IMR-90 (cell line): ENCODE data around the gene CLEC3A. TPM values are rescaled to one million over a fixed set of nuclear protein-coding genes. Genes with fewer than 3 reads are reported as not detected.

Experiments
- ATAC-seq: fragments of 200-7000 bp; cut with Tn5 transposase; 2 replicates; pipeline ENCODE4 v1.9.1; 2020; ENCODE audit warnings: low read depth, mild to moderate bottlenecking, moderate library complexity
- BruUV-seq: library from RNA; stranded (reverse); fragments of 400-500 nt; replicated peaks from 2 replicates; lab custom pipeline; 2021; lab: Mats Ljungman, UMichigan
- CTCF ChIA-PET: fragments of 300-600 bp; formaldehyde crosslinking; extraction: SDS; loops from one replicate; lab custom pipeline; 2021; ENCODE audit warnings: antibody characterized with exemption; lab: Yijun Ruan, JAX
- POLR2A ChIA-PET: fragments of 300-600 bp; sonication (Branson Sonifier 250); formaldehyde crosslinking; loops from one replicate; lab custom pipeline; 2022; ENCODE audit warnings: antibody characterized with exemption; ENCODE audit not compliant: unreplicated experiment; lab: Charles Lee
- DNase-seq: peaks from one replicate; pipeline ENCODE4 v3.0.0; 2013
- H2AFZ ChIP-seq: replicated peaks from 2 replicates; pipeline ENCODE3; 2013; ENCODE audit warnings: low read length, mild to moderate bottlenecking; ENCODE audit not compliant: poor library complexity
- H2AK5ac ChIP-seq: 2 replicates; pipeline ENCODE4 v1.6.1; 2013; ENCODE audit warnings: low read depth, low read length, inconsistent platforms
- H2AK9ac ChIP-seq: replicated peaks from 2 replicates; pipeline ENCODE3; 2013; ENCODE audit warnings: mild to moderate bottlenecking, low read depth, low read length, moderate library complexity; ENCODE audit not compliant: poor library complexity
- H2BK120ac ChIP-seq: 2 replicates; pipeline ENCODE4 v1.6.1; 2013; ENCODE audit warnings: low read depth, low read length, inconsistent platforms
- H2BK15ac ChIP-seq: 3 replicates; pipeline ENCODE4 v1.6.1; 2013; ENCODE audit warnings: low read depth, low read length, inconsistent platforms
- H2BK20ac ChIP-seq: 2 replicates; pipeline ENCODE4 v1.6.1; 2013; ENCODE audit warnings: low read depth, mild to moderate bottlenecking, inconsistent platforms, low read length, moderate library complexity
- H2BK5ac ChIP-seq: 2 replicates; pipeline ENCODE4 v1.6.1; 2013; ENCODE audit warnings: mild to moderate bottlenecking, low read depth, low read length, inconsistent platforms; ENCODE audit not compliant: poor library complexity, severe bottlenecking
- H3K14ac ChIP-seq: replicated peaks from 2 replicates; pipeline ENCODE4 v1.6.1; 2013; ENCODE audit warnings: low read depth, low read length, inconsistent platforms
- H3K18ac ChIP-seq: 2 replicates; pipeline ENCODE4 v1.6.1; 2013; ENCODE audit warnings: low read depth, low read length, control low read depth
- H3K23ac ChIP-seq: 2 replicates; pipeline ENCODE4 v1.6.1; 2013; ENCODE audit warnings: low read depth, low read length, inconsistent platforms
- H3K27ac ChIP-seq: 2 replicates; pipeline ENCODE4 v1.5.1; 2013; ENCODE audit warnings: mild to moderate bottlenecking, control low read depth, low read length; ENCODE audit not compliant: insufficient read depth
- H3K27me3 ChIP-seq: 2 replicates; pipeline ENCODE4 v1.6.1; 2013; ENCODE audit warnings: low read length; ENCODE audit not compliant: control insufficient read depth, insufficient read depth
- H3K36me3 ChIP-seq: 2 replicates; pipeline ENCODE4 v1.6.1; 2013; ENCODE audit warnings: low read length, mixed read lengths; ENCODE audit not compliant: control insufficient read depth, insufficient read depth
- H3K4ac ChIP-seq: 2 replicates; pipeline ENCODE4 v1.6.1; 2013; ENCODE audit warnings: low read depth, low read length, inconsistent platforms
- H3K4me1 ChIP-seq: 2 replicates; pipeline ENCODE4 v1.6.1; 2013; ENCODE audit warnings: low read length, mixed read lengths; ENCODE audit not compliant: control insufficient read depth, insufficient read depth
- H3K4me2 ChIP-seq: 2 replicates; pipeline ENCODE4 v1.6.1; 2013; ENCODE audit warnings: low read depth, mild to moderate bottlenecking, control low read depth, low read length, moderate library complexity
- H3K4me3 ChIP-seq: 2 replicates; pipeline ENCODE4 v1.5.1; 2013; ENCODE audit warnings: low read depth, mild to moderate bottlenecking, control low read depth, low read length, moderate library complexity; ENCODE audit not compliant: insufficient read depth
- H3K56ac ChIP-seq: 2 replicates; pipeline ENCODE4 v1.6.1; 2013; ENCODE audit warnings: low read length, inconsistent platforms; ENCODE audit not compliant: insufficient read depth; ENCODE audit errors: extremely low read depth
- H3K79me1 ChIP-seq, 2 experiments: 2 replicates each; pipeline ENCODE4 v1.6.1; 2013; ENCODE audit warnings: low read length in 2 of 2, inconsistent platforms in 1 of 2, low read depth in 1 of 2
- H3K9ac ChIP-seq: 2 replicates; pipeline ENCODE4 v1.6.1; 2013; ENCODE audit warnings: low read depth, low read length, control low read depth
- H3K9me1 ChIP-seq: 2 replicates; pipeline ENCODE4 v1.6.1; 2013; ENCODE audit warnings: low read length, inconsistent platforms; ENCODE audit not compliant: insufficient read depth
- H3K9me3 ChIP-seq: 2 replicates; pipeline ENCODE4 v1.6.1; 2013; ENCODE audit warnings: low read length; ENCODE audit not compliant: control insufficient read depth, insufficient read depth
- H4K20me1 ChIP-seq: 2 replicates; pipeline ENCODE4 v1.6.1; 2013; ENCODE audit warnings: low read length, inconsistent platforms; ENCODE audit not compliant: insufficient read depth
- H4K5ac ChIP-seq: 2 replicates; pipeline ENCODE4 v1.6.1; 2013; ENCODE audit warnings: mild to moderate bottlenecking, low read depth, low read length, control low read depth
- H4K8ac ChIP-seq, 2 experiments: 2 replicates each; pipeline ENCODE4 v1.6.1; 2013; ENCODE audit warnings: low read depth in 2 of 2, low read length in 2 of 2, control low read depth in 1 of 2, inconsistent platforms in 1 of 2
- H4K91ac ChIP-seq: 2 replicates; pipeline ENCODE4 v1.6.1; 2013; ENCODE audit warnings: low read depth, low read length, inconsistent platforms; ENCODE audit not compliant: insufficient read depth
- MAZ ChIP-seq: IDR thresholded peaks from 2 replicates; pipeline ENCODE4 v1.6.1; 2012; ENCODE audit warnings: low read depth, mild to moderate bottlenecking, low read length, improper control_type of control experiment, moderate library complexity, borderline replicate concordance
- MXI1 ChIP-seq: IDR thresholded peaks from 2 replicates; pipeline ENCODE4 v1.6.1; 2012; ENCODE audit warnings: low read depth, mild to moderate bottlenecking, low read length, moderate library complexity, borderline replicate concordance
- RAD21 ChIP-seq: IDR thresholded peaks from 2 replicates; pipeline ENCODE4 v1.6.1; 2012; ENCODE audit warnings: low read length, improper control_type of control experiment
- WGBS, 2 experiments: methylation state at CpG; one replicate each; pipeline versions ENCODE4 v1.1.5 to v1.1.7; 2013; ENCODE audit warnings: missing lambda C conversion rate in 2 of 2; ENCODE audit not compliant: insufficient read length in 1 of 2; ENCODE audit errors: extremely low coverage in 2 of 2; 5-methylcytosine and 5-hydroxymethylcytosine counted together
- dilution Hi-C: fragments of 300-500 bp; cut with HindIII; formaldehyde crosslinking; loops from one replicate; pipeline ENCODE4 v1.14.3; 2018; ENCODE audit warnings: low sequenced_read_pairs; ENCODE audit not compliant: unreplicated experiment
- in situ Hi-C: fragments of 300-500 bp; cut with MboI; formaldehyde crosslinking; loops from 3 replicates; pipeline ENCODE4 v1.14.3; 2019; ENCODE audit warnings: low sequenced_read_pairs, inconsistent platforms, mixed read lengths
- intact Hi-C: fragments of 100-400 bp; cut with micrococcal nuclease; formaldehyde crosslinking; loops from 2 replicates; pipeline ENCODE4 v1.10.0; 2022
- polyA plus RNA-seq, 3 experiments: library from polyadenylated mRNA; depleted of rRNA; stranded (reverse); fragments of >200 nt; gene quantifications; 2 replicates each; pipeline ENCODE4 v1.2.3, GENCODE V29; 2012; ENCODE audit warnings: low replicate concordance in 1 of 3
- total RNA-seq: library from RNA; depleted of rRNA; stranded (reverse); fragments of >200 nt; gene quantifications from 2 replicates; pipeline ENCODE4 v1.2.3, GENCODE V29; 2012

Gene CLEC3A
- total and polyA plus RNA-seq, 2 of the 4 experiments (the other 2 are of a cell fraction): not detected

DNA sequence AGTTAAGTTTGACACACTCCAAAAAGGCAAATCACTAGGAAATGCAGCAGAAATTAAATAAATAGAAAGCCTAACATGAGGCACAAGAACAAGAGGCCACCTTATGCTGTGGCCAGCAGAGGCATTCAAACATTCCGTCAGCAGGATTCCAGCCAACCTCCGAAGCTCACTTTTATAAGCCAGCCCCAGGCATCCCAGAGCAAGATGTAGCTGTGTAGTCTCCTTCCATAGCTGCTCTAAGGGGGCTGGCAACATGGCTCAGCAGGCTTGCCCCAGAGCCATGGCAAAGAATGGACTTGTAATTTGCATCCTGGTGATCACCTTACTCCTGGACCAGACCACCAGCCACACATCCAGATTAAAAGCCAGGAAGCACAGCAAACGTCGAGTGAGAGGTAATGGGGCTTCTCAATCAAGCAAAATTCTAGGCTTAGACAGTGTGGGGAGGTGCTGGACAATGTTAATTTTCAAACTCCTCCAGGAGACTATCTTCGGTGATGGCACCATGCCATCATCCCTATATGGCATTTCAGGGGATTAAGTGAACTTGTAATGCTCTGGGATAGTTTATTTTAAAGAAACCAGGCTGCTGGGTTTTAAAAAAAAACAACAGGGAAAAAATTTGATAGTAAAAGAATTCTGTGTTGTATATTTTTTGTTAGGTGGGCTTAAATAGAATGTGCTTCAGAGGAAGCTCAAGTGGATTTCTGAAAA lies at the start of gene CLEC3A (continued):
- TF ChIP-seq MAZ: no peak
- TF ChIP-seq RAD21: no peak

- ChIA-PET POLR2A (interaction anchor here (0.5 kb wide), 1 partner anchor 186 kb away, joined by 12 read pairs; the partner anchor contains the start of gene VAT1L), CTCF (interaction anchor here (1.0 kb wide), 1 partner anchor 253 kb away, joined by 3 read pairs; the partner anchor contains the start of gene NUDT7)
- Histone ChIP-seq H3K9me1 (no peaks in the 10 kb centered on the region), H3K14ac (no peak overlapping the region), H3K4me2 (no peak overlapping the region), H2BK5ac (no peak overlapping the region), H3K18ac (no peak overlapping the region), H2BK15ac (no peak overlapping the region), H3K9me3 (no peaks in the 10 kb centered on the region), H3K4me3 (no peak overlapping the region), H3K9ac (no peak overlapping the region), H2BK120ac (no peak overlapping the region), H4K91ac (no peak overlapping the region), H2BK20ac (no peak overlapping the region), H4K5ac (no peak overlapping the region), H3K36me3 (peaks cover 2% of the 10 kb centered on the region; the same call in 1 of the 2 replicates), H3K4me1 (no peaks in the 10 kb centered on the region), H3K4ac (no peak overlapping the region), H2AFZ (no peak overlapping the region), H4K8ac (no peak overlapping the region), H3K27ac (no peak overlapping the region), H4K20me1 (no peaks in the 10 kb centered on the region), H3K23ac (no peak overlapping the region), H3K79me1 (no peaks in the 10 kb centered on the region), H2AK5ac (no peak overlapping the region), H3K27me3 (no peaks in the 10 kb centered on the region), H3K56ac (no peak overlapping the region), H2AK9ac (no peak overlapping the region)
- BruUV-seq: no TSS peak
- intact Hi-C loops: loop anchor here (10.0 kb wide), 1 partner anchor 740 kb away; no protein-coding TSS in a partner anchor
- dilution Hi-C loops: no loop called here
- in situ Hi-C loops: loop anchor here (5.0 kb wide), 1 partner anchor 298 kb away; no protein-coding TSS in a partner anchor
- no peak for DNase-seq
- no peak for TF ChIP-seq MXI1
- no peak for ATAC-seq
- no CpG with 5 or more reads among the region's 5 CpGs for WGBS, 2 experiments
These were observed 47.5 kb upstream of the CLEC3A start for GRCh38 chr16:77974883-77975282.
